ENCODE data around the gene CA11.
"Not testable (repeated sequence)": the region's sequence is repeated elsewhere in the genome, so short reads cannot be mapped to it uniquely, and the experiment has no call there.

Gene CA11

GRCh38 chr19:48659768-48660167 lies 13.8 kb upstream of the CA11 start:
- Histone ChIP-seq H3K36me3 (ENCODE audit: control insufficient read depth, insufficient read depth, low read length) (no peaks in the 10 kb centered on the region), H3K4me3 (replicated peaks; ENCODE audit: low read depth, low read length) (no peak overlapping the region), H3K27me3 (replicated peaks; ENCODE audit: control insufficient read depth, insufficient read depth, low read length) (no peaks in the 10 kb centered on the region)
- TF ChIP-seq CTCF (IDR thresholded peaks at IDR 0.05; ENCODE audit: insufficient read depth, low read length, poor library complexity, severe bottlenecking): no peak
- no peak for DNase-seq (ENCODE audit: extremely low read depth, insufficient read length)

- H3K27me3 ChIP-seq (replicated peaks; ENCODE audit: control insufficient read depth, insufficient read depth, low read length): no peaks in the 10 kb centered on the region
- no peak for TF ChIP-seq CTCF (IDR thresholded peaks at IDR 0.05; ENCODE audit: insufficient read depth, low read length, poor library complexity, severe bottlenecking)
- no peak overlapping the region for H3K4me3 ChIP-seq (replicated peaks; ENCODE audit: low read depth, low read length)
- DNase-seq (ENCODE audit: extremely low read depth, insufficient read length): no peak
- H3K36me3 ChIP-seq (ENCODE audit: control insufficient read depth, insufficient read depth, low read length): no peaks in the 10 kb centered on the region
Observed at GRCh38 chr19:48658483-48658882, 12.5 kb upstream of the CA11 start.

- H3K36me3 ChIP-seq (ENCODE audit: control insufficient read depth, insufficient read depth, low read length); H3K27me3 ChIP-seq (replicated peaks; ENCODE audit: control insufficient read depth, insufficient read depth, low read length); DNase-seq (ENCODE audit: extremely low read depth, insufficient read length); H3K4me3 ChIP-seq (replicated peaks; ENCODE audit: low read depth, low read length): not testable (repeated sequence)
Observed at GRCh38 chr19:48657828-48658227, 11.8 kb upstream of the CA11 start.

- H3K36me3 ChIP-seq (ENCODE audit: control insufficient read depth, insufficient read depth, low read length): no peaks in the 10 kb centered on the region
- no peaks in the 10 kb centered on the region for H3K27me3 ChIP-seq (replicated peaks; ENCODE audit: control insufficient read depth, insufficient read depth, low read length)
- no peak for TF ChIP-seq CTCF (IDR thresholded peaks at IDR 0.05; ENCODE audit: insufficient read depth, low read length, poor library complexity, severe bottlenecking)
- H3K4me3 ChIP-seq (replicated peaks; ENCODE audit: low read depth, low read length): no peak overlapping the region
- DNase-seq (ENCODE audit: extremely low read depth, insufficient read length): no peak
Observed at GRCh38 chr19:48656840-48657474, 11.0 kb upstream of the CA11 start.

- Histone ChIP-seq H3K4me3 (replicated peaks; ENCODE audit: low read depth, low read length) (no peak overlapping the region), H3K27me3 (replicated peaks; ENCODE audit: control insufficient read depth, insufficient read depth, low read length) (no peaks in the 10 kb centered on the region), H3K36me3 (ENCODE audit: control insufficient read depth, insufficient read depth, low read length) (no peaks in the 10 kb centered on the region)
- no peak for TF ChIP-seq CTCF (IDR thresholded peaks at IDR 0.05; ENCODE audit: insufficient read depth, low read length, poor library complexity, severe bottlenecking)
- DNase-seq (ENCODE audit: extremely low read depth, insufficient read length): no peak
Observed at GRCh38 chr19:48654299-48655059, 8.5 kb upstream of the CA11 start.

- Histone ChIP-seq H3K4me3 (replicated peaks; ENCODE audit: low read depth, low read length) (no peak overlapping the region), H3K36me3 (ENCODE audit: control insufficient read depth, insufficient read depth, low read length) (no peaks in the 10 kb centered on the region), H3K27me3 (replicated peaks; ENCODE audit: control insufficient read depth, insufficient read depth, low read length) (no peaks in the 10 kb centered on the region)
- DNase-seq (ENCODE audit: extremely low read depth, insufficient read length): no peak
- TF ChIP-seq CTCF (IDR thresholded peaks at IDR 0.05; ENCODE audit: insufficient read depth, low read length, poor library complexity, severe bottlenecking): no peak
Observed at GRCh38 chr19:48651683-48652048, 5.7 kb upstream of the CA11 start.
